SK-N-SH treated with all-trans-retinoic acid at 6 μM for 48 hours (cell line): Measurements from ENCODE around the gene ARL6IP4.

Experiments
- ATAC-seq: fragments of 200-7000 bp; cut with Tn5 transposase; 3 replicates; pipeline ENCODE4 v1.9.1; 2020; ENCODE audit warnings: mild to moderate bottlenecking, moderate library complexity
- ARNTL ChIP-seq: fragments of 450-650 bp; formaldehyde crosslinking; IDR thresholded peaks from 2 replicates; pipeline ENCODE4 v1.5.0; 2020; ENCODE audit warnings: low read depth, mild to moderate bottlenecking, moderate library complexity, borderline replicate concordance
- BACH2 ChIP-seq: fragments of 250-450 bp; sonication (Bioruptor Pico); IDR thresholded peaks from 2 replicates; pipeline ENCODE4 v1.9.0; 2021; ENCODE audit warnings: mild to moderate bottlenecking, borderline replicate concordance
- CSDC2 ChIP-seq: fragments of 250-450 bp; sonication (Bioruptor Pico); IDR thresholded peaks from 2 replicates; pipeline ENCODE4 v1.5.0; 2020; ENCODE audit warnings: mild to moderate bottlenecking, moderate library complexity
- ESRRG ChIP-seq: fragments of 250-450 bp; sonication (Bioruptor Pico); IDR thresholded peaks from 2 replicates; pipeline ENCODE4 v1.6.1; 2021; ENCODE audit warnings: mild to moderate bottlenecking
- GLIS3 ChIP-seq: fragments of 250-450 bp; sonication (Bioruptor Pico); IDR thresholded peaks from 2 replicates; pipeline ENCODE4 v1.5.0; 2020; ENCODE audit warnings: mild to moderate bottlenecking, moderate library complexity
- ISL1 ChIP-seq: fragments of 250-450 bp; sonication (Bioruptor Pico); IDR thresholded peaks from 2 replicates; pipeline ENCODE4 v2.1.2; 2022; ENCODE audit warnings: mild to moderate bottlenecking, moderate library complexity
- OSR1 ChIP-seq: fragments of 250-450 bp; sonication (Bioruptor Pico); IDR thresholded peaks from 2 replicates; pipeline ENCODE4 v1.8.0; 2022; ENCODE audit warnings: moderate library complexity, mild to moderate bottlenecking, inconsistent platforms
- PATZ1 ChIP-seq: fragments of 250-450 bp; sonication (Bioruptor Pico); IDR thresholded peaks from 2 replicates; pipeline ENCODE4 v1.8.0; 2020; ENCODE audit warnings: mild to moderate bottlenecking, moderate library complexity, borderline replicate concordance
- POU6F1 ChIP-seq: fragments of 250-450 bp; sonication (Bioruptor Pico); IDR thresholded peaks from 2 replicates; pipeline ENCODE4 v1.8.0; 2021; ENCODE audit warnings: low read depth, mild to moderate bottlenecking, moderate library complexity, borderline replicate concordance
- RARB ChIP-seq: fragments of 250-450 bp; sonication (Bioruptor Pico); IDR thresholded peaks from 2 replicates; pipeline ENCODE4 v1.8.0; 2021; ENCODE audit warnings: mild to moderate bottlenecking, moderate library complexity
- SNAI2 ChIP-seq: fragments of 250-450 bp; sonication (Bioruptor Pico); IDR thresholded peaks from 2 replicates; pipeline ENCODE4 v1.5.0; 2020; ENCODE audit warnings: mild to moderate bottlenecking, moderate library complexity
- TCF4 ChIP-seq: fragments of 250-450 bp; sonication (Bioruptor Pico); IDR thresholded peaks from 2 replicates; pipeline ENCODE4 v1.8.0; 2021; ENCODE audit warnings: mild to moderate bottlenecking, moderate library complexity, borderline replicate concordance
- TOX ChIP-seq: fragments of 250-450 bp; sonication (Bioruptor Pico); IDR thresholded peaks from 2 replicates; pipeline ENCODE4 v1.8.0; 2021; ENCODE audit warnings: mild to moderate bottlenecking, moderate library complexity, borderline replicate concordance
- ZC3H10 ChIP-seq: fragments of 250-450 bp; sonication (Bioruptor Pico); IDR thresholded peaks from 2 replicates; pipeline ENCODE4 v1.5.1; 2021; ENCODE audit warnings: mild to moderate bottlenecking, moderate library complexity
- ZFP3 ChIP-seq: fragments of 250-450 bp; sonication (Bioruptor Pico); IDR thresholded peaks from 2 replicates; pipeline ENCODE4 v1.5.0; 2020; ENCODE audit warnings: mild to moderate bottlenecking, moderate library complexity
- ZFP30 ChIP-seq: fragments of 450-650 bp; formaldehyde crosslinking; IDR thresholded peaks from 2 replicates; pipeline ENCODE4 v1.5.0; 2022; ENCODE audit warnings: mild to moderate bottlenecking, moderate library complexity
- ZNF565 ChIP-seq: fragments of 450-650 bp; formaldehyde crosslinking; conservative IDR thresholded peaks from 2 replicates; pipeline ENCODE4 v1.5.0; 2020; ENCODE audit warnings: low read depth, mild to moderate bottlenecking, moderate library complexity
- ZNF70 ChIP-seq: fragments of 450-650 bp; formaldehyde crosslinking; IDR thresholded peaks from 2 replicates; pipeline ENCODE4 v1.5.0; 2020; ENCODE audit warnings: mild to moderate bottlenecking, moderate library complexity
- ZNF8 ChIP-seq: fragments of 450-650 bp; formaldehyde crosslinking; IDR thresholded peaks from 2 replicates; pipeline ENCODE4 v1.5.0; 2020; ENCODE audit warnings: mild to moderate bottlenecking, moderate library complexity
- TF ChIP-seq, protein P1 (sequence below): fragments of 250-450 bp; sonication (Bioruptor Pico); IDR thresholded peaks from 2 replicates; pipeline ENCODE4 v1.5.1; 2020; ENCODE audit warnings: low read depth, mild to moderate bottlenecking, moderate library complexity
- TF ChIP-seq, protein P2 (sequence below): fragments of 250-450 bp; sonication (Bioruptor Pico); IDR thresholded peaks from 2 replicates; pipeline ENCODE4 v1.5.1; 2021; ENCODE audit warnings: mild to moderate bottlenecking, moderate library complexity

The ARL6IP4 gene

DNA sequence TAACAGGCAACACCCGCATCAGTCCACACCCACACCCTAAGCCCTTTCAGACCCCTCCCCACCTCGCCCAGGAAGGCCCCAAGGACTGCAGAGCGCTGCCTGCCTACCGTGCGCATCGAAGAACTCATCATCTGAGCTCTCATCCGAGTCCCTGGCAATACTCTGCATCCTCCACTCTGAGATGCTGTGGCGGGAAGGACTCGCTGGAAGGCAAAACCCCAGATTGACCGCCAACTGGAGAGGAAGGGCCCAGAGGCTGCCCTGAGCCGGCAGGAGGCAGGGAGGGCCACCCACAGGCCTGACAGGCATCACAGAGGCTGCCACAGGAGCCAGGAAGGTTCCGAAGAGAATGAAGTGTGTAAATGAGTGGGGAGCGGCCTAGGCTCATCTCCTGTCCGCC is 23.8 kb downstream of the ARL6IP4 start:
- no peak for TF ChIP-seq TOX
- no peak for TF ChIP-seq RARB
- no peak for TF ChIP-seq PATZ1 (CRISPR knock-in tag)
- TF ChIP-seq SNAI2 (CRISPR knock-in tag) = no peak
- ATAC-seq = no peak

- no peak for ATAC-seq
- TF ChIP-seq BACH2 (CRISPR knock-in tag) (no peak), ISL1 (no peak)
- TF ChIP-seq, all 23 proteins: peak for 0
Measured at GRCh38 chr12:123005081-123005626, 24.7 kb downstream of the ARL6IP4 start.

DNA sequence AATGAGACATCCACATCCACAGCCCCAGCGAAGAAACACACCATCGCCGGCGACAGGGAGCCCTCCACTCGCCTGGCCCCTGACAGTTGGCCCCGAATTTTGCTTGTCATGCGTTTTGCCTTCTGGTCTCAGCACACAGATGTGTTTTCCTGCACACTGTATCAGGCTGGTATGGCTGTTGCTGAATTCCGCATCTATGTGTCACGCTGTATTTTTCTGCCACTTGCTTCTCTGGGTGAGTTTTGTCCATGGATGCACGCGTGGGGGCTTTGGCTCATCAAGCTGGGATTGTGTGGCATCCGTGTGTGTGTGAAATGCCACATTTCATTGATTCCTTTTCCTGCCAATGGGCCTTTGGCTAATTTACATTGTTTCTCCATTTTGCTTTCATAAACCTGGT is 26.5 kb downstream of the ARL6IP4 start:
- ATAC-seq = no peak
- TF ChIP-seq BACH2 (CRISPR knock-in tag) = no peak
- TF ChIP-seq SNAI2 (CRISPR knock-in tag) = no peak
- TF ChIP-seq ZNF8 = no peak
- TF ChIP-seq ZFP3 (CRISPR knock-in tag) = no peak
- no peak for TF ChIP-seq ISL1
- TF ChIP-seq OSR1 (CRISPR knock-in tag) = no peak
- TF ChIP-seq ZC3H10 (CRISPR knock-in tag) = no peak
- no peak for TF ChIP-seq CSDC2 (CRISPR knock-in tag)
- no peak for TF ChIP-seq POU6F1 (CRISPR knock-in tag)
- TF ChIP-seq, protein P1, sequence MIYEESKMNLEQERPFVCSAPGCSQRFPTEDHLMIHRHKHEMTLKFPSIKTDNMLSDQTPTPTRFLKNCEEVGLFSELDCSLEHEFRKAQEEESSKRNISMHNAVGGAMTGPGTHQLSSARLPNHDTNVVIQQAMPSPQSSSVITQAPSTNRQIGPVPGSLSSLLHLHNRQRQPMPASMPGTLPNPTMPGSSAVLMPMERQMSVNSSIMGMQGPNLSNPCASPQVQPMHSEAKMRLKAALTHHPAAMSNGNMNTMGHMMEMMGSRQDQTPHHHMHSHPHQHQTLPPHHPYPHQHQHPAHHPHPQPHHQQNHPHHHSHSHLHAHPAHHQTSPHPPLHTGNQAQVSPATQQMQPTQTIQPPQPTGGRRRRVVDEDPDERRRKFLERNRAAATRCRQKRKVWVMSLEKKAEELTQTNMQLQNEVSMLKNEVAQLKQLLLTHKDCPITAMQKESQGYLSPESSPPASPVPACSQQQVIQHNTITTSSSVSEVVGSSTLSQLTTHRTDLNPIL (CRISPR knock-in tag) = no peak
- TF ChIP-seq, protein P2, sequence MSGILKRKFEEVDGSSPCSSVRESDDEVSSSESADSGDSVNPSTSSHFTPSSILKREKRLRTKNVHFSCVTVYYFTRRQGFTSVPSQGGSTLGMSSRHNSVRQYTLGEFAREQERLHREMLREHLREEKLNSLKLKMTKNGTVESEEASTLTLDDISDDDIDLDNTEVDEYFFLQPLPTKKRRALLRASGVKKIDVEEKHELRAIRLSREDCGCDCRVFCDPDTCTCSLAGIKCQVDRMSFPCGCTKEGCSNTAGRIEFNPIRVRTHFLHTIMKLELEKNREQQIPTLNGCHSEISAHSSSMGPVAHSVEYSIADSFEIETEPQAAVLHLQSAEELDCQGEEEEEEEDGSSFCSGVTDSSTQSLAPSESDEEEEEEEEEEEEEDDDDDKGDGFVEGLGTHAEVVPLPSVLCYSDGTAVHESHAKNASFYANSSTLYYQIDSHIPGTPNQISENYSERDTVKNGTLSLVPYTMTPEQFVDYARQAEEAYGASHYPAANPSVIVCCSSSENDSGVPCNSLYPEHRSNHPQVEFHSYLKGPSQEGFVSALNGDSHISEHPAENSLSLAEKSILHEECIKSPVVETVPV = no peak
- no peak for TF ChIP-seq ZFP30 (CRISPR knock-in tag)
- no peak for TF ChIP-seq PATZ1 (CRISPR knock-in tag)
- TF ChIP-seq ARNTL (CRISPR knock-in tag) = no peak

- TF ChIP-seq BACH2 (CRISPR knock-in tag) (no peak), ZC3H10 (CRISPR knock-in tag) (no peak), SNAI2 (CRISPR knock-in tag) (no peak), ESRRG (no peak), ZFP30 (CRISPR knock-in tag) (no peak), TCF4 (CRISPR knock-in tag) (no peak), ZNF565 (CRISPR knock-in tag) (no peak), ZNF8 (no peak), OSR1 (CRISPR knock-in tag) (no peak), CSDC2 (CRISPR knock-in tag) (no peak), GLIS3 (CRISPR knock-in tag) (no peak), RARB (no peak), ZNF70 (CRISPR knock-in tag) (no peak), ISL1 (no peak)
- TF ChIP-seq, protein P2 = no peak
- TF ChIP-seq, protein P1 (CRISPR knock-in tag) = no peak
- ATAC-seq = no peak
Measured at GRCh38 chr12:123010110-123010509, 29.6 kb downstream of the ARL6IP4 start.
